ENCODE results near the gene HAUS2.
"Not testable (repeated sequence)": the region's sequence is repeated elsewhere in the genome, so short reads cannot be mapped to it uniquely, and the experiment has no call there.

HAUS2 gene

GRCh38 chr15:42548249-42549031 lies at the start of gene HAUS2, which contains the start of gene LRRC57:
Gene HAUS2 (plus strand): TSS chr15:42548838. CDS start chr15:42548873, 35 bp downstream.
Gene LRRC57 (minus strand): TSS chr15:42548793. CDS start chr15:42548434, 359 bp downstream.
- peak; percentile 53 for DNase-seq (ENCODE audit: low read depth)

- DNase-seq (ENCODE audit: low read depth), result no peak
These were observed 48.6 kb upstream of the HAUS2 start for GRCh38 chr15:42499858-42500609.

- DNase-seq (ENCODE audit: low read depth), result no peak
These were observed 46.2 kb upstream of the HAUS2 start for GRCh38 chr15:42502477-42502876.

GRCh38 chr15:42503825-42504224 lies 44.8 kb upstream of the HAUS2 start:
- DNase-seq (ENCODE audit: low read depth), result no peak

- no peak for DNase-seq (ENCODE audit: low read depth)
These were observed 44.0 kb upstream of the HAUS2 start for GRCh38 chr15:42504631-42505030.

- DNase-seq (ENCODE audit: low read depth), result no peak
These were observed 41.1 kb upstream of the HAUS2 start for GRCh38 chr15:42507514-42507913.

- DNase-seq (ENCODE audit: low read depth), result no peak
These were observed 40.4 kb upstream of the HAUS2 start for GRCh38 chr15:42508263-42508690.

- DNase-seq (ENCODE audit: low read depth), result no peak
These were observed 38.2 kb upstream of the HAUS2 start for GRCh38 chr15:42510258-42511006.

- DNase-seq (ENCODE audit: low read depth), result no peak
These were observed 37.6 kb upstream of the HAUS2 start for GRCh38 chr15:42511007-42511391.

- no peak for DNase-seq (ENCODE audit: low read depth)
These were observed 25.3 kb upstream of the HAUS2 start for GRCh38 chr15:42523331-42523730.

GRCh38 chr15:42528970-42529369 lies 19.7 kb upstream of the HAUS2 start:
- no peak for DNase-seq (ENCODE audit: low read depth)

- DNase-seq (ENCODE audit: low read depth), result no peak
These were observed 15.4 kb upstream of the HAUS2 start for GRCh38 chr15:42533246-42533645.

GRCh38 chr15:42544853-42545629 lies 3.6 kb upstream of the HAUS2 start:
- no peak for DNase-seq (ENCODE audit: low read depth)

GRCh38 chr15:42547918-42548248 lies 755 bp upstream of the HAUS2 start:
- no peak for DNase-seq (ENCODE audit: low read depth)

GRCh38 chr15:42549032-42549491 lies 424 bp downstream of the HAUS2 start:
- DNase-seq (ENCODE audit: low read depth), result no peak

- DNase-seq (ENCODE audit: low read depth), result no peak
These were observed 1.2 kb downstream of the HAUS2 start for GRCh38 chr15:42549741-42550392.

GRCh38 chr15:42553554-42553953 lies 4.9 kb downstream of the HAUS2 start:
- no peak for DNase-seq (ENCODE audit: low read depth)

- DNase-seq (ENCODE audit: low read depth), result not testable (repeated sequence)
These were observed 8.0 kb downstream of the HAUS2 start for GRCh38 chr15:42556550-42557207.

GRCh38 chr15:42558739-42559138 lies 10.1 kb downstream of the HAUS2 start:
- DNase-seq (ENCODE audit: low read depth), result no peak

GRCh38 chr15:42575188-42576039 lies 26.8 kb downstream of the HAUS2 start, which contains the start of gene STARD9:
Gene STARD9 (plus strand): TSS chr15:42575606. CDS start chr15:42575716, 110 bp downstream.
- DNase-seq (ENCODE audit: low read depth), result peak; percentile 91
